K562 (cell line): ENCODE data around the gene NOP16. TPM values are rescaled to one million over a fixed set of nuclear protein-coding genes. Genes with fewer than 3 reads are reported as not detected.
A peak's percentile ranks its signal among the peaks of the same experiment; 100 is the strongest.

Source experiments
- MYC ChIP-seq, 2 experiments: fragments of 250-450 bp in 1 of 2; sonication (Bioruptor Pico) in 1 of 2; IDR thresholded peaks; 2 replicates each; pipeline versions ENCODE4 v1.5.1 to v1.6.1; 2012 to 2021; ENCODE audit warnings: low read depth in 2 of 2, borderline replicate concordance in 1 of 2, improper control_type of control experiment in 1 of 2, low read length in 1 of 2, mild to moderate bottlenecking in 1 of 2, moderate library complexity in 1 of 2
- RCOR1 ChIP-seq, 2 experiments: IDR thresholded peaks; 2 replicates each; pipeline ENCODE4 v1.6.1; 2012; ENCODE audit warnings: low read depth in 2 of 2, low read length in 2 of 2, borderline replicate concordance in 1 of 2, improper control_type of control experiment in 1 of 2
- TSHZ1 ChIP-seq: fragments of 250-450 bp; sonication (Bioruptor Pico); IDR thresholded peaks from 2 replicates; pipeline ENCODE4 v1.4.0; 2020; ENCODE audit warnings: mild to moderate bottlenecking, moderate library complexity
- ZFP91 ChIP-seq: sonication (generic); formaldehyde crosslinking; IDR thresholded peaks from 2 replicates; pipeline ENCODE4 v1.8.0; 2022; ENCODE audit warnings: mild to moderate bottlenecking, missing genetic modification reagents
- polyA plus RNA-seq, 8 experiments: library from polyadenylated mRNA; depleted of rRNA in 4 of 8; stranded (reverse) in 5 of 8; unstranded in 3 of 8; fragments of >200 nt; fragmentation: Nextera tagmentation in 2 of 8; fragmentation: Illumina TruSeq in 1 of 8; extraction: Ambion mirVana in 2 of 8; extraction: Trizol in 1 of 8; gene quantifications; 2 replicates each; pipeline versions ENCODE4 v1.2.1 to v1.2.3, GENCODE V29; 2011 to 2014; ENCODE audit warnings: inconsistent platforms in 1 of 8, missing spikeins in 1 of 8
- total RNA-seq, 7 experiments: library from RNA; depleted of rRNA in 6 of 7; stranded (reverse); fragments of >200 nt in 6 of 7; fragmentation: Illumina TruSeq in 2 of 7; extraction: Trizol in 2 of 7; gene quantifications; 2 replicates each; pipeline versions ENCODE4 v1.2.1 to v1.2.3, GENCODE V29; 2011 to 2021; ENCODE audit warnings: low replicate concordance in 1 of 7

NOP16 gene
- total and polyA plus RNA-seq, 9 of the 15 experiments (the other 6 are each of a cell fraction or from before 2014, with no cell fraction given) = 92.5 to 342 (median 148) TPM

- no peak for TF ChIP-seq ZFP91 (CRISPR knock-in tag)
- no peak for TF ChIP-seq TSHZ1 (CRISPR knock-in tag)
- TF ChIP-seq MYC (IDR thresholded peaks at IDR 0.05; ENCODE audit: low read depth, low read length) = no peak
- TF ChIP-seq MYC (CRISPR knock-in tag; IDR thresholded peaks at IDR 0.05; ENCODE audit: borderline replicate concordance, low read depth) = no peak
- peak in 1 of 2 experiments; percentile 46; a peak in 2 of 4 replicates for TF ChIP-seq RCOR1 (IDR thresholded peaks at IDR 0.05; ENCODE audit: borderline replicate concordance in 1 of 2, low read depth in 2 of 2, low read length in 2 of 2)
Measured at GRCh38 chr5:176396330-176396729, 7.9 kb upstream of the NOP16 start (continued).
